ENCODE measurements around the gene DNAJC3. TPM values are rescaled to one million over a fixed set of nuclear protein-coding genes. Genes with fewer than 3 reads are reported as not detected.

Gene DNAJC3
- total and polyA plus RNA-seq, 9 of the 15 experiments (the other 6 are each of a cell fraction or from before 2014, with no cell fraction given), result 7.8 to 21.8 (median 10.4) TPM

DNA sequence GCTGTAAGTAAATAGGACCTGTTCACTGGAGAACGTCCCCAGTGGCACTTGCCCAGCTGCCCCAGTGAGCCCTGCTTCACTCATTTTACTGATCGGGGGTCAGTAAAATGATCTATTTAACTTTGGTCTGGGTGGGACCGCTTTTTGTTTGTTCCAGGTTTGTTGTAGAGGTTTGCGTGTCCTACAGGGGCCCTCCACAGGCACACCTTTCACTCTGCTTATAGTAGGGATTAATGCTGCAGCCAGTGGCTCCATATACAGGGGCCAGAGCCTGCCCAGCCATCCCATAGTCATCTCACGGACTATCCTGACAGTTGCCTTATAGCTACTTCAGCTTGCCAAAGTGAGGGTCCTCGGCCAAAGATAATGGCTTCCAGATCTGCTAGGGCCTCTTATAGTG, 104.1 kb downstream of the DNAJC3 start:
- CTCF ChIA-PET (ENCODE audit: low intra/inter-chr PET ratio), result no interaction called here
- H3K9me3 ChIP-seq (replicated peaks; ENCODE audit: control insufficient read depth, insufficient read depth, low read depth, low read length), result no peaks in the 10 kb centered on the region
- POLR2A ChIA-PET, result interaction anchor here (0.6 to 1.3 kb wide), 2 partner anchors 8 to 9 kb away, joined by 3 read pairs; no protein-coding TSS in a partner anchor
- no peaks in the 10 kb centered on the region for H4K20me1 ChIP-seq (replicated peaks; ENCODE audit: control insufficient read depth, insufficient read depth, low read length)
- no peaks in the 10 kb centered on the region for H3K27me3 ChIP-seq (ENCODE audit: control insufficient read depth in 2 of 2, insufficient read depth in 2 of 2, low read length in 2 of 2)
- no peak for TF ChIP-seq ZBTB7A (IDR thresholded peaks at IDR 0.05; ENCODE audit: borderline replicate concordance, control insufficient read depth, low read depth, low read length)
- TF ChIP-seq HEY1 (CRISPR knock-in tag; IDR thresholded peaks at IDR 0.05; ENCODE audit: borderline replicate concordance), result no peak
- TF ChIP-seq PCBP2 (IDR thresholded peaks at IDR 0.05; ENCODE audit: low read depth, low read length, poor library complexity, severe bottlenecking), result no peak
- no peak for TF ChIP-seq PTRF (tag; IDR thresholded peaks at IDR 0.05)
- TF ChIP-seq FOXM1 (IDR thresholded peaks at IDR 0.05; ENCODE audit: low read depth), result no peak
- TF ChIP-seq FOXM1 (CRISPR knock-in tag; IDR thresholded peaks at IDR 0.05; ENCODE audit: low read depth), result no peak
- no peak for TF ChIP-seq NFATC3 (IDR thresholded peaks at IDR 0.05)
- TF ChIP-seq PRPF4 (IDR thresholded peaks at IDR 0.05; ENCODE audit: insufficient read depth, low read depth, low read length, poor library complexity, severe bottlenecking), result no peak
- TF ChIP-seq, protein P1, sequence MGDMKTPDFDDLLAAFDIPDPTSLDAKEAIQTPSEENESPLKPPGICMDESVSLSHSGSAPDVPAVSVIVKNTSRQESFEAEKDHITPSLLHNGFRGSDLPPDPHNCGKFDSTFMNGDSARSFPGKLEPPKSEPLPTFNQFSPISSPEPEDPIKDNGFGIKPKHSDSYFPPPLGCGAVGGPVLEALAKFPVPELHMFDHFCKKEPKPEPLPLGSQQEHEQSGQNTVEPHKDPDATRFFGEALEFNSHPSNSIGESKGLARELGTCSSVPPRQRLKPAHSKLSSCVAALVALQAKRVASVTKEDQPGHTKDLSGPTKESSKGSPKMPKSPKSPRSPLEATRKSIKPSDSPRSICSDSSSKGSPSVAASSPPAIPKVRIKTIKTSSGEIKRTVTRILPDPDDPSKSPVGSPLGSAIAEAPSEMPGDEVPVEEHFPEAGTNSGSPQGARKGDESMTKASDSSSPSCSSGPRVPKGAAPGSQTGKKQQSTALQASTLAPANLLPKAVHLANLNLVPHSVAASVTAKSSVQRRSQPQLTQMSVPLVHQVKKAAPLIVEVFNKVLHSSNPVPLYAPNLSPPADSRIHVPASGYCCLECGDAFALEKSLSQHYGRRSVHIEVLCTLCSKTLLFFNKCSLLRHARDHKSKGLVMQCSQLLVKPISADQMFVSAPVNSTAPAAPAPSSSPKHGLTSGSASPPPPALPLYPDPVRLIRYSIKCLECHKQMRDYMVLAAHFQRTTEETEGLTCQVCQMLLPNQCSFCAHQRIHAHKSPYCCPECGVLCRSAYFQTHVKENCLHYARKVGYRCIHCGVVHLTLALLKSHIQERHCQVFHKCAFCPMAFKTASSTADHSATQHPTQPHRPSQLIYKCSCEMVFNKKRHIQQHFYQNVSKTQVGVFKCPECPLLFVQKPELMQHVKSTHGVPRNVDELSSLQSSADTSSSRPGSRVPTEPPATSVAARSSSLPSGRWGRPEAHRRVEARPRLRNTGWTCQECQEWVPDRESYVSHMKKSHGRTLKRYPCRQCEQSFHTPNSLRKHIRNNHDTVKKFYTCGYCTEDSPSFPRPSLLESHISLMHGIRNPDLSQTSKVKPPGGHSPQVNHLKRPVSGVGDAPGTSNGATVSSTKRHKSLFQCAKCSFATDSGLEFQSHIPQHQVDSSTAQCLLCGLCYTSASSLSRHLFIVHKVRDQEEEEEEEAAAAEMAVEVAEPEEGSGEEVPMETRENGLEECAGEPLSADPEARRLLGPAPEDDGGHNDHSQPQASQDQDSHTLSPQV (IDR thresholded peaks at IDR 0.05), result no peak
- no TSS peak for BruUV-seq (replicated peaks)
- intact Hi-C loops (cut with micrococcal nuclease) (no loop called here), in situ Hi-C loops (cut with MboI) (no loop called here)
- no peak overlapping the region for H3K9ac ChIP-seq (ENCODE audit: insufficient read depth in 1 of 2, low read depth in 2 of 2, low read length in 2 of 2)
- H3K4me1 ChIP-seq (replicated peaks in 1 of 2; ENCODE audit: control insufficient read depth in 2 of 2, insufficient read depth in 2 of 2, low read length in 2 of 2), result no peaks in the 10 kb centered on the region
- H2AFZ ChIP-seq (ENCODE audit: low read depth, low read length), result no peak overlapping the region
- DNase-seq (ENCODE audit: extremely low read depth in 1 of 4, low spot score in 3 of 4) (no peak), ATAC-seq (no peak), FAIRE-seq (no peak)
- H3K27ac ChIP-seq (ENCODE audit: extremely low read depth, low read depth, low read length), result no peak overlapping the region
- no peak overlapping the region for H3K4me3 ChIP-seq
- no peaks in the 10 kb centered on the region for H3K79me2 ChIP-seq (ENCODE audit: control insufficient read depth, insufficient read depth, low read length)
- H3K9me1 ChIP-seq (ENCODE audit: control insufficient read depth, insufficient read depth, low read length), result no peaks in the 10 kb centered on the region
- no peak overlapping the region for H3K4me2 ChIP-seq (ENCODE audit: insufficient read depth, low read length)
- peaks cover 10% of the 10 kb centered on the region; the same call in 2 of the 3 replicates for H3K36me3 ChIP-seq (ENCODE audit: control insufficient read depth, insufficient read depth, low read length)
- 95% methylated on average over 5 of the region's 6 CpGs for WGBS (ENCODE audit: insufficient coverage, low coverage, missing lambda C conversion rate)

Data from K562 (cell line).